ENCODE measurements around the gene CBY1. TPM values are rescaled to one million over a fixed set of nuclear protein-coding genes. Genes with fewer than 3 reads are reported as not detected.

CBY1 gene
- total and polyA plus RNA-seq, 10 donors: 20.2 to 37.2 (median 25.1) TPM

- Histone ChIP-seq H3K4me1 (peaks cover 49 to 66% (median 59%) of the 10 kb centered on the region in 6 donors), H3K4me3 (peak within 1 kb of the TSS; percentile 59 to 79 (median 63)), H3K27ac (peak within 1 kb of the TSS; percentile 94 to 99 (median 98)), H3K36me3 (no peaks in the 10 kb centered on the region), H3K9me3 (no peaks in the 10 kb centered on the region), H3K27me3 (replicated peaks in 1 of 7) (no peaks in the 10 kb centered on the region)
- 0 to 1% (median 0%) methylated on average over 23 to 94 of the region's 94 CpGs for WGBS, 5 donors
- DNase-seq: peak; percentile 99
- intact Hi-C loops (cut with DNase I; ENCODE audit: low total_unique reads): no loop called here
- TF ChIP-seq CTCF (IDR thresholded peaks at IDR 0.05 in 8 of 11, conservative IDR thresholded peaks at IDR 0.05 in 3 of 11) (peak in 4 of 11 experiments; percentile 17 to 38 (median 33)), POLR2AphosphoS5 (IDR thresholded peaks at IDR 0.05) (peak; percentile 99), POLR2A (IDR thresholded peaks at IDR 0.05) (peak; percentile 84 to 93 (median 88))
These were observed 44.6 kb downstream of the CBY1 start, which contains the start of gene JOSD1 for GRCh38 chr22:38700789-38701628. TSS of gene JOSD1 (minus strand) at chr22:38700943. CDS start at chr22:38699987, 956 bp downstream.

DNA sequence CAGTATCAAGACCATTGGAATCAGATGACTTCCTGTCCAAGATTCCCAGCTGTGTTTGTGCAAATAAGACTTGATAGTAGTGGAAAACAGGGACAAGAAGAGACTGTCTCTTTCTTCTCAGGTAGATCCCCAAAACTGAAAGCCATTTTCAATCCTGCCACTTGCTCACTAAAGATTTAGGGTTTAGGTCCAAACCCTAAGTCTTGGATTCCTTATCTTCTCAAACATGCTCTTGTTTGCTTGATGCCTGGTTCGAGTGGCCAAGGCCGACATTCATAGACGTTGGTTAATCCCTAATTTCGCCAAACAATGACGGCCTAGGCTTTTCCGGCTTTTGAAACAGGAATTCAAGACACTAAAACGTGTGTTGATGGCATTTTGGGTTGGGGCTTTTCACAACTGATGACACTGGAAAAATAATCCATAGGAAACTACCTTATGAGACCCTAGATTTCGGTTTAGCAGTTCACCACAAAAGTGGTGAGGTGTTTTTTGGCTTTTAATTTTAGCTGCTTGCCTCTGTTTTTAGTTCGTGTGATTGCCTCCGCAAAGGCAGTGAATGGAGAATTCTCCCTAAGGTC lies 48.3 kb downstream of the CBY1 start:
- Histone ChIP-seq H3K9me3 (no peaks in the 10 kb centered on the region), H3K4me1 (peaks cover 42 to 61% (median 55%) of the 10 kb centered on the region in 6 donors), H3K36me3 (peaks cover 0 to 14% (median 0%) of the 10 kb centered on the region in 6 donors), H3K4me3 (peak overlapping the region; percentile 3 to 94 (median 29)), H3K27ac (peak overlapping the region; percentile 66 to 99 (median 96)), H3K27me3 (replicated peaks in 1 of 7) (no peaks in the 10 kb centered on the region)
- TF ChIP-seq POLR2A (IDR thresholded peaks at IDR 0.05): peak in 1 of 3 donors; percentile 6
- no peak for TF ChIP-seq POLR2AphosphoS5 (IDR thresholded peaks at IDR 0.05)
- no peak for TF ChIP-seq CTCF (IDR thresholded peaks at IDR 0.05 in 8 of 11, conservative IDR thresholded peaks at IDR 0.05 in 3 of 11)
- 15 to 26% (median 18%) methylated on average over 10 of the region's 10 CpGs for WGBS, 5 donors
- intact Hi-C loops (cut with DNase I; ENCODE audit: low total_unique reads): no loop called here
- DNase-seq: no peak

DNA sequence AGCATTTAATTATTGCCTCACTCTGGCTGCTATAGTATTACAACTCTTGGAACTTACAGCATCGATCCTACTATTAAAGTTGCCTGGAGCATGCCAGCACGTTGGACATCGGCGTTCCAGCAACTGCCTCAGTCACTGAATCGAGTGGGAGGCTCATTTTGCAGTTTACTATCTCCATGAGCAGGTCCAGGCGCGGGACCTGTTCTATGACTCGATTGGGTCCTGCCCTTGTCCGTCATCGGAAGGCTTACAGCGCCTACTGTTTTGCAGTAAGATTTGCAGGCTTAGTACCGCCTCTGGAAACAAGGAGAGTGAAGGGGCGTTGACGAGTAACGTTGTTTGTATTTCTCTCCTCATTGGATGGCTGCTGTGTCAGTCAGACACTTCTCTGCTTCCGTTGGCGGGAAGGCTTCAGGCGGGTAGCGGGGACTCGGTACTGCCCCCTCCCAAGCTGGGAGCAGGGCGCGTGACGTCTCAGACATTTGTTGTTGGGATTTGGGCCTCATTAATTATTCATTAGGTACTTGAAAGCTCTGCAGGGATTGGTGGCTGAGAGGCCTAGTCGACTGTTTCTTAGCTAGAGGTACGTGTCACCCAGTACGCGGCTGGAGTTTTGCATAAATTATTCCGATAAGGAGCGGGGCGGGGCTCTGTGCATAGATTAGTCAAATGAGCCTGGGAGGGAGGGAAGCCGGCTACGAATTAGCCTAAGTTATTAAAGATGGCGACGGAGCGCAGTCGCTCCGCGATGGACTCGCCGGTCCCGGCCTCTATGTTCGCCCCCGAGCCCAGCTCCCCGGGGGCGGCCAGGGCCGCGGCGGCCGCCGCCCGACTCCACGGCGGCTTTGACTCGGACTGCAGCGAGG lies 49.0 kb downstream of the CBY1 start, which contains the start of gene GTPBP1:
TSS of gene GTPBP1 (plus strand) at position 710 of the 866 bp plus-strand sequence. CDS start at position 722, 12 bp downstream.
- peak; percentile 98 for DNase-seq
- Histone ChIP-seq H3K27ac (peak within 1 kb of the TSS; percentile 93 to 99 (median 98)), H3K27me3 (replicated peaks in 1 of 7) (no peaks in the 10 kb centered on the region), H3K4me3 (peak within 1 kb of the TSS; percentile 76 to 94 (median 86)), H3K9me3 (no peaks in the 10 kb centered on the region), H3K4me1 (peaks cover 43 to 62% (median 57%) of the 10 kb centered on the region in 6 donors), H3K36me3 (peaks cover 0 to 21% (median 1%) of the 10 kb centered on the region in 6 donors)
- intact Hi-C loops (cut with DNase I; ENCODE audit: low total_unique reads): no loop called here
- 0% methylated on average over 44 to 55 of the region's 55 CpGs for WGBS, 5 donors
- TF ChIP-seq CTCF (IDR thresholded peaks at IDR 0.05 in 8 of 11, conservative IDR thresholded peaks at IDR 0.05 in 3 of 11): peak in 7 of 11 experiments; percentile 9 to 73 (median 53)
- TF ChIP-seq POLR2A (IDR thresholded peaks at IDR 0.05): peak in 2 of 3 donors; percentile 70 to 84
- TF ChIP-seq POLR2AphosphoS5 (IDR thresholded peaks at IDR 0.05): peak; percentile 84 to 87 (median 86)
